ENCODE results near the gene PTPN20. TPM values are rescaled to one million over a fixed set of nuclear protein-coding genes. Genes with fewer than 3 reads are reported as not detected.

The PTPN20 gene
- total and polyA plus RNA-seq, 2 of the 8 experiments (the other 6 are each of a cell fraction or from before 2014, with no cell fraction given): not detected

DNA sequence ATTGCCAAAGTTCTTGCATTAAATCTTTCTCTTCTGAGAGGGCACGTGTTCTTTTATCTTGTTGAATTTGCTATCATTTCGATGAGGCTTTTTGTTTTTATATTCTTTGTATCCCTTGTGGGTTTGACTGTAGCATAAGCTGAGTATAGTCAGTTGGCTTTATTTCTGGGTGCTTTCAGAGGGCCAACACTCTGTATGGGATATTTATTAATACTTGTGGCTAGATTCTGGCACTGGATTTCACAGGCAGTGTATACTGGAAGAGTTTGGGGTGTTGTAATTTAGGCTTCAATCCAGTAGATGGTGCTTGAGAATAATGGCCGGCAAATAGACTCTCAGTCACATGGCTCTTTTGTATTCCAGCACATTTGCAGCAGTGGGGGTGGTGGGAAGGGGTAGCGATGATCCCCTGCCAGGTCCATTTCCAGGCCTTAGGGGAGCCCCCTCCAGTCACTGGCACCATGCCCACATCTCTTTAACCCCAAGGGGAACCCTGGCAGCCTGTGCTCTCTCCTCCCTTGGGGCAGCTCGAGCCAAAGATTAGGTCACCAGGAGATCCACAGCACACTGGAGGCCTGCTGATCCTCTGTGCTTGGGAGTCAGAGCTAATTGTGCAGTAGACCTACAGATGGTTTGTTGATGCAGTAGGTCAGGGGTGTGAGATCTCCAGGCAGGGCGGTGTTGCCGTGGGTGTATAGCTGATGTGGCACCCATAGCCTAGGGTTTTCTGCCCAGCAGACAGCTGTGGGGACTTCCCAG, 81.8 kb downstream of the PTPN20 start (continued):
- TF ChIP-seq, protein P1, sequence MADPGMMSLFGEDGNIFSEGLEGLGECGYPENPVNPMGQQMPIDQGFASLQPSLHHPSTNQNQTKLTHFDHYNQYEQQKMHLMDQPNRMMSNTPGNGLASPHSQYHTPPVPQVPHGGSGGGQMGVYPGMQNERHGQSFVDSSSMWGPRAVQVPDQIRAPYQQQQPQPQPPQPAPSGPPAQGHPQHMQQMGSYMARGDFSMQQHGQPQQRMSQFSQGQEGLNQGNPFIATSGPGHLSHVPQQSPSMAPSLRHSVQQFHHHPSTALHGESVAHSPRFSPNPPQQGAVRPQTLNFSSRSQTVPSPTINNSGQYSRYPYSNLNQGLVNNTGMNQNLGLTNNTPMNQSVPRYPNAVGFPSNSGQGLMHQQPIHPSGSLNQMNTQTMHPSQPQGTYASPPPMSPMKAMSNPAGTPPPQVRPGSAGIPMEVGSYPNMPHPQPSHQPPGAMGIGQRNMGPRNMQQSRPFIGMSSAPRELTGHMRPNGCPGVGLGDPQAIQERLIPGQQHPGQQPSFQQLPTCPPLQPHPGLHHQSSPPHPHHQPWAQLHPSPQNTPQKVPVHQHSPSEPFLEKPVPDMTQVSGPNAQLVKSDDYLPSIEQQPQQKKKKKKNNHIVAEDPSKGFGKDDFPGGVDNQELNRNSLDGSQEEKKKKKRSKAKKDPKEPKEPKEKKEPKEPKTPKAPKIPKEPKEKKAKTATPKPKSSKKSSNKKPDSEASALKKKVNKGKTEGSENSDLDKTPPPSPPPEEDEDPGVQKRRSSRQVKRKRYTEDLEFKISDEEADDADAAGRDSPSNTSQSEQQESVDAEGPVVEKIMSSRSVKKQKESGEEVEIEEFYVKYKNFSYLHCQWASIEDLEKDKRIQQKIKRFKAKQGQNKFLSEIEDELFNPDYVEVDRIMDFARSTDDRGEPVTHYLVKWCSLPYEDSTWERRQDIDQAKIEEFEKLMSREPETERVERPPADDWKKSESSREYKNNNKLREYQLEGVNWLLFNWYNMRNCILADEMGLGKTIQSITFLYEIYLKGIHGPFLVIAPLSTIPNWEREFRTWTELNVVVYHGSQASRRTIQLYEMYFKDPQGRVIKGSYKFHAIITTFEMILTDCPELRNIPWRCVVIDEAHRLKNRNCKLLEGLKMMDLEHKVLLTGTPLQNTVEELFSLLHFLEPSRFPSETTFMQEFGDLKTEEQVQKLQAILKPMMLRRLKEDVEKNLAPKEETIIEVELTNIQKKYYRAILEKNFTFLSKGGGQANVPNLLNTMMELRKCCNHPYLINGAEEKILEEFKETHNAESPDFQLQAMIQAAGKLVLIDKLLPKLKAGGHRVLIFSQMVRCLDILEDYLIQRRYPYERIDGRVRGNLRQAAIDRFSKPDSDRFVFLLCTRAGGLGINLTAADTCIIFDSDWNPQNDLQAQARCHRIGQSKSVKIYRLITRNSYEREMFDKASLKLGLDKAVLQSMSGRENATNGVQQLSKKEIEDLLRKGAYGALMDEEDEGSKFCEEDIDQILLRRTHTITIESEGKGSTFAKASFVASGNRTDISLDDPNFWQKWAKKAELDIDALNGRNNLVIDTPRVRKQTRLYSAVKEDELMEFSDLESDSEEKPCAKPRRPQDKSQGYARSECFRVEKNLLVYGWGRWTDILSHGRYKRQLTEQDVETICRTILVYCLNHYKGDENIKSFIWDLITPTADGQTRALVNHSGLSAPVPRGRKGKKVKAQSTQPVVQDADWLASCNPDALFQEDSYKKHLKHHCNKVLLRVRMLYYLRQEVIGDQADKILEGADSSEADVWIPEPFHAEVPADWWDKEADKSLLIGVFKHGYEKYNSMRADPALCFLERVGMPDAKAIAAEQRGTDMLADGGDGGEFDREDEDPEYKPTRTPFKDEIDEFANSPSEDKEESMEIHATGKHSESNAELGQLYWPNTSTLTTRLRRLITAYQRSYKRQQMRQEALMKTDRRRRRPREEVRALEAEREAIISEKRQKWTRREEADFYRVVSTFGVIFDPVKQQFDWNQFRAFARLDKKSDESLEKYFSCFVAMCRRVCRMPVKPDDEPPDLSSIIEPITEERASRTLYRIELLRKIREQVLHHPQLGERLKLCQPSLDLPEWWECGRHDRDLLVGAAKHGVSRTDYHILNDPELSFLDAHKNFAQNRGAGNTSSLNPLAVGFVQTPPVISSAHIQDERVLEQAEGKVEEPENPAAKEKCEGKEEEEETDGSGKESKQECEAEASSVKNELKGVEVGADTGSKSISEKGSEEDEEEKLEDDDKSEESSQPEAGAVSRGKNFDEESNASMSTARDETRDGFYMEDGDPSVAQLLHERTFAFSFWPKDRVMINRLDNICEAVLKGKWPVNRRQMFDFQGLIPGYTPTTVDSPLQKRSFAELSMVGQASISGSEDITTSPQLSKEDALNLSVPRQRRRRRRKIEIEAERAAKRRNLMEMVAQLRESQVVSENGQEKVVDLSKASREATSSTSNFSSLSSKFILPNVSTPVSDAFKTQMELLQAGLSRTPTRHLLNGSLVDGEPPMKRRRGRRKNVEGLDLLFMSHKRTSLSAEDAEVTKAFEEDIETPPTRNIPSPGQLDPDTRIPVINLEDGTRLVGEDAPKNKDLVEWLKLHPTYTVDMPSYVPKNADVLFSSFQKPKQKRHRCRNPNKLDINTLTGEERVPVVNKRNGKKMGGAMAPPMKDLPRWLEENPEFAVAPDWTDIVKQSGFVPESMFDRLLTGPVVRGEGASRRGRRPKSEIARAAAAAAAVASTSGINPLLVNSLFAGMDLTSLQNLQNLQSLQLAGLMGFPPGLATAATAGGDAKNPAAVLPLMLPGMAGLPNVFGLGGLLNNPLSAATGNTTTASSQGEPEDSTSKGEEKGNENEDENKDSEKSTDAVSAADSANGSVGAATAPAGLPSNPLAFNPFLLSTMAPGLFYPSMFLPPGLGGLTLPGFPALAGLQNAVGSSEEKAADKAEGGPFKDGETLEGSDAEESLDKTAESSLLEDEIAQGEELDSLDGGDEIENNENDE (IDR thresholded peaks at IDR 0.05; ENCODE audit: insufficient replicate concordance, low read length): no peak
- no peak for TF ChIP-seq TAF1 (IDR thresholded peaks at IDR 0.05; ENCODE audit: low read depth, low read length)
- no peak for TF ChIP-seq TEAD4 (IDR thresholded peaks at IDR 0.05; ENCODE audit: low read depth, low read length)
- TF ChIP-seq EZH2 (IDR thresholded peaks at IDR 0.05; ENCODE audit: low read depth, low read length, severe bottlenecking): no peak
- TF ChIP-seq POLR2A (IDR thresholded peaks at IDR 0.05; ENCODE audit: control extremely low read depth in 1 of 2, low read depth in 2 of 2, low read length in 2 of 2): no peak
- TF ChIP-seq SRF (IDR thresholded peaks at IDR 0.05; ENCODE audit: low read depth, low read length): no peak
- no peak for TF ChIP-seq SP1 (IDR thresholded peaks at IDR 0.05; ENCODE audit: low read depth, low read length)
- TF ChIP-seq RXRA (IDR thresholded peaks at IDR 0.05; ENCODE audit: insufficient read depth, low read depth, low read length): no peak
- no peak for TF ChIP-seq CHD1 (IDR thresholded peaks at IDR 0.05; ENCODE audit: low read depth, low read length)
- TF ChIP-seq BRCA1 (IDR thresholded peaks at IDR 0.05; ENCODE audit: low read depth, low read length): no peak
- TF ChIP-seq POU5F1 (IDR thresholded peaks at IDR 0.05; ENCODE audit: low read depth, low read length): no peak
